Activated T-cell treated with anti-CD3 and anti-CD28 coated beads, Interleukin-2, amount 50 U/mL, for 24 hours (primary cell): Measurements from ENCODE around the gene KISS1R.

Source experiments
- DNase-seq: peaks from one replicate; pipeline ENCODE4 v3.0.0-alpha.2; 2020
- H3K27ac Mint-ChIP-seq: 2 replicates; pipeline ENCODE4 v1.8.0; 2020; ENCODE audit warnings: mild to moderate bottlenecking, mixed read lengths
- H3K27me3 Mint-ChIP-seq: 2 replicates; pipeline ENCODE4 v1.8.0; 2020; ENCODE audit warnings: mixed read lengths
- H3K36me3 Mint-ChIP-seq: 2 replicates; pipeline ENCODE4 v1.8.0; 2020; ENCODE audit warnings: low read depth, mixed read lengths
- H3K4me1 Mint-ChIP-seq: 2 replicates; pipeline ENCODE4 v1.8.0; 2020; ENCODE audit warnings: low read depth, mixed read lengths
- H3K4me3 Mint-ChIP-seq: 2 replicates; pipeline ENCODE4 v1.8.0; 2020; ENCODE audit warnings: mild to moderate bottlenecking, moderate library complexity, mixed read lengths
- H3K9me3 Mint-ChIP-seq: 2 replicates; pipeline ENCODE4 v1.8.0; 2020; ENCODE audit warnings: mixed read lengths

KISS1R gene

GRCh38 chr19:918481-919198 lies 1.5 kb downstream of the KISS1R start:
- Mint-ChIP-seq H3K27me3 (peaks cover 2% of the 10 kb centered on the region), H3K4me1 (peaks cover 20% of the 10 kb centered on the region), H3K9me3 (no peaks in the 10 kb centered on the region), H3K4me3 (peak overlapping the region; percentile 60), H3K27ac (no peak overlapping the region), H3K36me3 (no peaks in the 10 kb centered on the region)
- peak; percentile 60 for DNase-seq

- H3K27ac Mint-ChIP-seq = no peak overlapping the region
- H3K4me3 Mint-ChIP-seq = peak overlapping the region; percentile 60
- DNase-seq = peak; percentile 72
- H3K27me3 Mint-ChIP-seq = peaks cover 2% of the 10 kb centered on the region
- peaks cover 23% of the 10 kb centered on the region for H3K4me1 Mint-ChIP-seq
- H3K36me3 Mint-ChIP-seq = no peaks in the 10 kb centered on the region
- H3K9me3 Mint-ChIP-seq = no peaks in the 10 kb centered on the region
Measured at GRCh38 chr19:919199-920050, 2.3 kb downstream of the KISS1R start.

GRCh38 chr19:920051-920864 lies 3.1 kb downstream of the KISS1R start:
- no peaks in the 10 kb centered on the region for H3K9me3 Mint-ChIP-seq
- peak; percentile 81 for DNase-seq
- no peaks in the 10 kb centered on the region for H3K36me3 Mint-ChIP-seq
- H3K27ac Mint-ChIP-seq = peak overlapping the region; percentile 87
- H3K4me3 Mint-ChIP-seq = peak overlapping the region; percentile 69
- H3K27me3 Mint-ChIP-seq = peaks cover 2% of the 10 kb centered on the region
- peaks cover 22% of the 10 kb centered on the region for H3K4me1 Mint-ChIP-seq

- peak; percentile 59 for DNase-seq
- Mint-ChIP-seq H3K4me1 (peaks cover 20% of the 10 kb centered on the region), H3K4me3 (peak overlapping the region; percentile 77), H3K9me3 (no peaks in the 10 kb centered on the region), H3K27ac (no peak overlapping the region), H3K27me3 (no peaks in the 10 kb centered on the region), H3K36me3 (no peaks in the 10 kb centered on the region)
Measured at GRCh38 chr19:924553-925086, 7.5 kb downstream of the KISS1R start.

GRCh38 chr19:925087-925525 lies 8.0 kb downstream of the KISS1R start:
- Mint-ChIP-seq H3K36me3 (peaks cover 2% of the 10 kb centered on the region), H3K9me3 (no peaks in the 10 kb centered on the region), H3K27ac (peak overlapping the region; percentile 85), H3K4me1 (peaks cover 20% of the 10 kb centered on the region), H3K4me3 (peak overlapping the region; percentile 77), H3K27me3 (no peaks in the 10 kb centered on the region)
- no peak for DNase-seq

GRCh38 chr19:925526-926322 lies 8.6 kb downstream of the KISS1R start, which contains the start of gene ARID3A:
ARID3A (plus strand) TSS chr19:926035; CDS start chr19:929529, 3,494 bp downstream.
- no peaks in the 10 kb centered on the region for H3K9me3 Mint-ChIP-seq
- peak within 1 kb of the TSS; percentile 85 for H3K27ac Mint-ChIP-seq
- H3K4me3 Mint-ChIP-seq = peak within 1 kb of the TSS; percentile 77
- DNase-seq = peak; percentile 90
- peaks cover 2% of the 10 kb centered on the region for H3K36me3 Mint-ChIP-seq
- H3K4me1 Mint-ChIP-seq = peaks cover 18% of the 10 kb centered on the region
- H3K27me3 Mint-ChIP-seq = no peaks in the 10 kb centered on the region

GRCh38 chr19:926323-926588 lies 9.1 kb downstream of the KISS1R start:
- Mint-ChIP-seq H3K4me1 (peaks cover 13% of the 10 kb centered on the region), H3K9me3 (no peaks in the 10 kb centered on the region), H3K27me3 (no peaks in the 10 kb centered on the region), H3K27ac (no peak overlapping the region), H3K36me3 (peaks cover 5% of the 10 kb centered on the region), H3K4me3 (peak overlapping the region; percentile 76)
- DNase-seq = no peak

- Mint-ChIP-seq H3K36me3 (peaks cover 5% of the 10 kb centered on the region), H3K4me1 (peaks cover 9% of the 10 kb centered on the region), H3K9me3 (no peaks in the 10 kb centered on the region), H3K27ac (peak overlapping the region; percentile 40), H3K4me3 (peak overlapping the region; percentile 76), H3K27me3 (no peaks in the 10 kb centered on the region)
- DNase-seq = peak; percentile 59
Measured at GRCh38 chr19:926589-927350, 9.6 kb downstream of the KISS1R start.

- no peak overlapping the region for H3K27ac Mint-ChIP-seq
- DNase-seq = no peak
- H3K36me3 Mint-ChIP-seq = peaks cover 5% of the 10 kb centered on the region
- peaks cover 10% of the 10 kb centered on the region for H3K4me1 Mint-ChIP-seq
- peak overlapping the region; percentile 20 for H3K4me3 Mint-ChIP-seq
- no peaks in the 10 kb centered on the region for H3K27me3 Mint-ChIP-seq
- H3K9me3 Mint-ChIP-seq = no peaks in the 10 kb centered on the region
Measured at GRCh38 chr19:927351-927779, 10.2 kb downstream of the KISS1R start.

GRCh38 chr19:927780-928401 lies 10.8 kb downstream of the KISS1R start:
- Mint-ChIP-seq H3K36me3 (peaks cover 5% of the 10 kb centered on the region), H3K9me3 (no peaks in the 10 kb centered on the region), H3K4me1 (peaks cover 14% of the 10 kb centered on the region), H3K27me3 (no peaks in the 10 kb centered on the region), H3K27ac (no peak overlapping the region), H3K4me3 (peak overlapping the region; percentile 12)
- DNase-seq = no peak

- no peak overlapping the region for H3K27ac Mint-ChIP-seq
- H3K9me3 Mint-ChIP-seq = no peaks in the 10 kb centered on the region
- H3K4me3 Mint-ChIP-seq = no peak overlapping the region
- no peak for DNase-seq
- no peaks in the 10 kb centered on the region for H3K27me3 Mint-ChIP-seq
- peaks cover 16% of the 10 kb centered on the region for H3K4me1 Mint-ChIP-seq
- peaks cover 5% of the 10 kb centered on the region for H3K36me3 Mint-ChIP-seq
Measured at GRCh38 chr19:928471-929202, 11.5 kb downstream of the KISS1R start.

GRCh38 chr19:929203-929890 lies 12.2 kb downstream of the KISS1R start:
- Mint-ChIP-seq H3K36me3 (peaks cover 5% of the 10 kb centered on the region), H3K9me3 (no peaks in the 10 kb centered on the region), H3K27me3 (no peaks in the 10 kb centered on the region), H3K27ac (no peak overlapping the region), H3K4me1 (peaks cover 14% of the 10 kb centered on the region), H3K4me3 (no peak overlapping the region)
- no peak for DNase-seq
